Activated CD8-positive, alpha-beta T cell treated with anti-CD3 and anti-CD28 coated beads, Interleukin-2, amount 10 ng/mL, durations not matched to agents 7 days and 5 days (primary cell): ENCODE results near the gene KIF18A. TPM values are rescaled to one million over a fixed set of nuclear protein-coding genes. Genes with fewer than 3 reads are reported as not detected.
"Not testable (repeated sequence)": the region's sequence is repeated elsewhere in the genome, so short reads cannot be mapped to it uniquely, and the experiment has no call there.

Source experiments
- ATAC-seq: fragments of 150-1000 bp; cut with Tn5 transposase; one replicate; pipeline ENCODE4 v1.10.0; 2021; ENCODE audit warnings: moderate library complexity
- CTCF ChIA-PET: fragments of 350-600 bp; sonication (Branson Sonifier 250); formaldehyde crosslinking; loops from one replicate; lab custom pipeline; 2021; ENCODE audit warnings: antibody characterized with exemption; lab: Charles Lee
- POLR2A ChIA-PET: fragments of 350-600 bp; sonication (Branson Sonifier 250); formaldehyde crosslinking; loops from one replicate; lab custom pipeline; 2021; ENCODE audit warnings: antibody characterized with exemption; lab: Charles Lee
- DNase-seq: peaks from one replicate; pipeline ENCODE4 v3.0.0-alpha.2; 2020
- H3K27ac Mint-ChIP-seq: one replicate; pipeline ENCODE4 v1.8.0; 2021; ENCODE audit warnings: mild to moderate bottlenecking, mixed read lengths
- H3K27me3 Mint-ChIP-seq: one replicate; pipeline ENCODE4 v1.8.0; 2021; ENCODE audit warnings: low read depth, mixed read lengths
- H3K36me3 Mint-ChIP-seq: one replicate; pipeline ENCODE4 v1.8.0; 2021; ENCODE audit warnings: low read depth, mixed read lengths
- H3K4me1 Mint-ChIP-seq: one replicate; pipeline ENCODE4 v1.8.0; 2021; ENCODE audit warnings: low read depth, mixed read lengths
- H3K4me3 Mint-ChIP-seq: one replicate; pipeline ENCODE4 v1.8.0; 2021; ENCODE audit warnings: mild to moderate bottlenecking, mixed read lengths
- H3K9me3 Mint-ChIP-seq: one replicate; pipeline ENCODE4 v1.8.0; 2022; ENCODE audit warnings: mixed read lengths; ENCODE audit not compliant: insufficient read depth
- total RNA-seq, 2 experiments: library from RNA; stranded (reverse); gene quantifications; one replicate each; pipeline ENCODE4 v1.2.3, GENCODE V29; 2021

KIF18A gene
- 10 to 100 TPM; 31.8 to 35.4 TPM for total RNA-seq

DNA sequence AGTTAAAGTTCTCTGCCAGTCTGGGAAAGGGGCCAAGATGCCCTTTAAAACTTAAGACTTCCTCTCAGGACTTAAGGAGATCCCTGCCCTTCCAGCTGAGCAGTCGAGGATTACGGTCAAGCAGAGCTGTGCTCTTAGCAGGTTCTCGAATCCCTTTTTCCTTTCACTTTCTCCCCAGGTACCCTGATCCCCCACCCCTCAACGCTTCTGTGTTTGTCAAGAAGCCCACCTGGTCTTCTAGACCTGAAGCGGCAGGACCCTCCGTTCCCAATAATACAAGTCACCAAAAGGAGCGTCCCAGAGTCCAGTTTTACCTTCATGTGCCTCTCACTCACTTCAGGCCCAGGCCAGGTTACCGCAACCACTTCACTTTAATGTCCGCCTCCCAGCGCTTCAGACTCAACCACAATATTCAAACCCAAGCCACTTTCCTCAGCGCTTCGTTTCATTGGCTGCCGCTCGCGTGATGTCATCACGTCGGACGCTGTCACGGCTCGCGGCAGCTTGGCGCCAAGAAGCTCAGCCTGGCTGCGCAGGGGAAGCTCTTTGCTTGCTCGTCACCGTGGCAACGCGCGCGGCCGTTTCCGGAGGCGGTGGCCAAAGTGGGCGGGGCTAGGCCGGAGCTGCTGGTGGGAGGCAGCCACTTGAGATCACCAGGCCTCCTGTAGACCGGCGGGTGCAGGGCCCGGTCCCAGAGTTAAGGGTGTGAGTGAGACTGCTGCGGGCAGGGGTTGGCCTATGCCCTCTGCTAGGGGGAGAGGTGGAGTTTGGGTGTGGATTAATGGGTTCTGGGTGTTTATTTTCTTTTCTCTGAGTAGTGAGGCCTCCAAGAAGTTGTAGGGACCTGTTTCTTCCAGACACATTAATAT lies at the start of gene KIF18A, which contains the start of gene METTL15:
Gene KIF18A (minus strand): TSS at position 407 of the 869 bp plus-strand sequence. CDS start 10,209 bp downstream, outside the sequence.
Gene METTL15 (plus strand): TSS at position 639 of the 869 bp plus-strand sequence. CDS start 4,947 bp downstream, outside the sequence.
- ChIA-PET POLR2A (interaction anchor here (0.7 to 1.5 kb wide), 8 partner anchors 10 to 601 kb away, joined by 3 to 12 read pairs (median 3); partner anchors contain the start of gene LIN7C), CTCF (no interaction called here)
- H3K4me3 Mint-ChIP-seq, result peak within 1 kb of the TSS; percentile 99
- peak within 1 kb of the TSS; percentile 100 for H3K27ac Mint-ChIP-seq
- ATAC-seq (peak; percentile 88), DNase-seq (peak; percentile 99)
- H3K36me3 Mint-ChIP-seq, result peaks cover 23% of the 10 kb centered on the region
- H3K4me1 Mint-ChIP-seq, result peaks cover 60% of the 10 kb centered on the region
- H3K9me3 Mint-ChIP-seq, result no peaks in the 10 kb centered on the region
- H3K27me3 Mint-ChIP-seq, result no peaks in the 10 kb centered on the region

DNA sequence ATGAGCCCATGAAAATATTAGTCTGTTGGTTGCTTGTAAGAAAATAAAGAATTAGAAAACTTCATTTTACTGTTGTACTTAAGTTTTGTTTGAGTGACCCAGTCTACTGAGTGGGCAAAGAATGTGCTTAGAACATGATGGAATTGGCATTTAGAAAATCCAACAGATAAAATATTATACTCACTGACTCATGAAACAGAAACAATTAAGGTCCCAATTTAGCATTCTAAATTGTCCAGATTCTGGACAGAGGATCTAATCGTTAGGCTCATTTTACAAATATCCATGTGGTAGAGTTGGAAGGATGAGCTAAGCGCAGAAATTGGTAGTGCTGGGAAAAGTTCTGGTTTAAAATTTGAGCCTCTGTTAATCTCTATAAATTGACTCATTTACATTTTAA lies 45.6 kb upstream of the KIF18A start:
- no peak overlapping the region for H3K27ac Mint-ChIP-seq
- POLR2A ChIA-PET, result no interaction called here

DNA sequence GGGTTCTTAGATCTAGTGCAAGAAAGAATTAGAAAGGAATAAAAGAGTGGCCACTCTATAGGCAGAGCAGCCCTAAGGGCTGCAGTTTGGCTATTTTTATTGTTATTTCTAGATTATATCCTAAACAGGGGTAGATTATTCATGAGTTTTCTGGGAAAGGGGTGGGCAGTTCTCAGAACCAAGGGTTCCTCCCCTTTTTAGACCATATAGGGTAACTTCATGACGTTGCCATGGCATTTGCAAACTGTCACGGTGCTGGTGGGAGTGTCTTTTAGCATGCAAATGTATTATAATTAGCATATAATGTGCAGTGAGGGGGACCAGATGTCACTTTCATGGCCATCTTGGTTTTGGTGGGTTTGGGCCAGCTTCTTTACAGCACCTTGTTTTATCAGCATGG lies 44.8 kb upstream of the KIF18A start:
- POLR2A ChIA-PET, result no interaction called here
- H3K27me3 Mint-ChIP-seq, result no peaks in the 10 kb centered on the region

More for the DNA sequence above, 45.6 kb upstream of the KIF18A start:
- Mint-ChIP-seq H3K36me3 (peaks cover 25% of the 10 kb centered on the region), H3K4me1 (no peaks in the 10 kb centered on the region), H3K27me3 (no peaks in the 10 kb centered on the region), H3K4me3 (no peak overlapping the region), H3K9me3 (no peaks in the 10 kb centered on the region)
- DNase-seq (no peak), ATAC-seq (no peak)
- CTCF ChIA-PET, result no interaction called here

DNA sequence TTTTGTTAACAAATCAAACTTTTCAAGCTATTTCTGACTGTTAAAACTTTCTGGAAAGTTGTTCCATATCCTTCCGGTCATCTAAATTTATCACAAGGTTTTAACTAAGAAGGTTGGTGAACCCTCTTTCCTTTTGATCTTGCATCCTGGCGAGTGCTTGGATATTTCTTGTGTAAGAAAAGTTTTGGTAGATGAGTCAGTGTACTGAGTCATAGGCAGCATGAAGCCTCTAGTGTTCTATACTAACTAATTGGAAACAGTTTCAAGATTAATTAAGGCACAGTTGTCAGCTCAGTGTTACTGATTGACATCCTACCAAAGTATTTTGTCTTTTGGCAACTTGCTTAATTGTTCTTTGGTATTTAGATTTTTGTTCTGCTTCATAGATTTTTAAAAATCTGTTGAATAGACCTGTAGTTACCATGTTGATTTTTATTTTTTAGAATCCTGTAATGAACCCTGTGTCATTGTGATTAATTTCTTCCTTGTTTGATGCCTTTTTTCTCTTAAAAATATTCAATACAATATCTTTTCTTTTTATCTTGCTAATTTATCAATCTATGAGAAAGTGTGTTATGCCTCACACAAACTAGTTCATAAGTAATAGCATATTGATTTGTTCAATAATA lies 38.3 kb upstream of the KIF18A start:
- DNase-seq (no peak), ATAC-seq (no peak)
- POLR2A ChIA-PET, result no interaction called here
- peaks cover under 1% of the 10 kb centered on the region for H3K9me3 Mint-ChIP-seq
- H3K27me3 Mint-ChIP-seq, result no peaks in the 10 kb centered on the region
- CTCF ChIA-PET, result no interaction called here
- H3K4me3 Mint-ChIP-seq, result no peak overlapping the region
- H3K4me1 Mint-ChIP-seq, result no peaks in the 10 kb centered on the region
- H3K27ac Mint-ChIP-seq, result no peak overlapping the region
- H3K36me3 Mint-ChIP-seq, result peaks cover 4% of the 10 kb centered on the region

More for the DNA sequence above, 44.8 kb upstream of the KIF18A start:
- H3K4me3 Mint-ChIP-seq, result no peak overlapping the region
- peaks cover 18% of the 10 kb centered on the region for H3K36me3 Mint-ChIP-seq
- DNase-seq (no peak), ATAC-seq (no peak)
- no peaks in the 10 kb centered on the region for H3K4me1 Mint-ChIP-seq
- H3K9me3 Mint-ChIP-seq, result no peaks in the 10 kb centered on the region
- CTCF ChIA-PET, result no interaction called here
- H3K27ac Mint-ChIP-seq, result no peak overlapping the region

DNA sequence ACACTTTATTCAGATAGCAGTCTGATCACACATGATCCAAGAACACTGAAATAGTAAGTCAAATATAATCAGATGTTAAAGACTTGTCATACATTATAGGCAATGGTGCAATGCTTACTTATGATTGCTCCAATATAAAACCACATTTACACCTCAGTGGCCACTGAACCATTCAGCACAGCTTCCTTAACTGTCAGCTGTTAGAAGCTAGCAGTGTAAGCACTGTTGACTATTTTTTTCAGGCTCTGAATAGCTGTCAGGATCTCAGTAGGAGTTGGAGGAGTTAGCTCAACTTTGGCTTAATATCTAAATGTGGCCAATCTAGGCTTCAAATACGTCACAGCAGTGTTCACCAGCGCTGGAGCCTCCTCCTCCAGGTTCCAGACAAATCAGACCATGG lies 36.9 kb upstream of the KIF18A start:
- DNase-seq, result no peak
- POLR2A ChIA-PET, result no interaction called here
- no peak for ATAC-seq
- peaks cover 8% of the 10 kb centered on the region for H3K36me3 Mint-ChIP-seq
- CTCF ChIA-PET, result no interaction called here
- peaks cover 13% of the 10 kb centered on the region for H3K9me3 Mint-ChIP-seq
- H3K4me1 Mint-ChIP-seq, result no peaks in the 10 kb centered on the region
- no peaks in the 10 kb centered on the region for H3K27me3 Mint-ChIP-seq
- H3K27ac Mint-ChIP-seq, result no peak overlapping the region
- H3K4me3 Mint-ChIP-seq, result no peak overlapping the region

DNA sequence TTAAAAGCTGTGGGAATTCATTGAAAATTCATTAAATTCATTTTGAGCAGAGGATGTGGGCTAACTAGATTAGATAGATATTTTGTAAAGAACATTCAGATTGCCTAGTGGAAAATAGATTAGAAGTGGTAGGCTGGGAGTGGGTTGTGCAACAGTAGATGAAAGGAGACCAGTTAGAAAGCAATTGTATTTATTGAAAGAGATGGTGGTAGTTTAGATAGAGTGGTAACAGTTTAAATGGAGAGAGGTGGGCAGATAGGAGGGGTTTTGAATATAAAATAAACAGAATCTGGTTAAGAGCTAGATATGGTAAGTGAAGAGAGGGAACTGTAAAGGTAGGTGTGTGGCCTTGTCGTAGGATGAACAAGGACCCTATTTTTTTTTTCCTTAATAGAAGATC lies 34.8 kb upstream of the KIF18A start:
- Mint-ChIP-seq H3K27me3 (no peaks in the 10 kb centered on the region), H3K4me1 (no peaks in the 10 kb centered on the region), H3K27ac (no peak overlapping the region), H3K36me3 (peaks cover 24% of the 10 kb centered on the region), H3K4me3 (no peak overlapping the region), H3K9me3 (peaks cover 19% of the 10 kb centered on the region)
- POLR2A ChIA-PET, result no interaction called here
- DNase-seq (no peak), ATAC-seq (no peak)
- CTCF ChIA-PET, result no interaction called here

DNA sequence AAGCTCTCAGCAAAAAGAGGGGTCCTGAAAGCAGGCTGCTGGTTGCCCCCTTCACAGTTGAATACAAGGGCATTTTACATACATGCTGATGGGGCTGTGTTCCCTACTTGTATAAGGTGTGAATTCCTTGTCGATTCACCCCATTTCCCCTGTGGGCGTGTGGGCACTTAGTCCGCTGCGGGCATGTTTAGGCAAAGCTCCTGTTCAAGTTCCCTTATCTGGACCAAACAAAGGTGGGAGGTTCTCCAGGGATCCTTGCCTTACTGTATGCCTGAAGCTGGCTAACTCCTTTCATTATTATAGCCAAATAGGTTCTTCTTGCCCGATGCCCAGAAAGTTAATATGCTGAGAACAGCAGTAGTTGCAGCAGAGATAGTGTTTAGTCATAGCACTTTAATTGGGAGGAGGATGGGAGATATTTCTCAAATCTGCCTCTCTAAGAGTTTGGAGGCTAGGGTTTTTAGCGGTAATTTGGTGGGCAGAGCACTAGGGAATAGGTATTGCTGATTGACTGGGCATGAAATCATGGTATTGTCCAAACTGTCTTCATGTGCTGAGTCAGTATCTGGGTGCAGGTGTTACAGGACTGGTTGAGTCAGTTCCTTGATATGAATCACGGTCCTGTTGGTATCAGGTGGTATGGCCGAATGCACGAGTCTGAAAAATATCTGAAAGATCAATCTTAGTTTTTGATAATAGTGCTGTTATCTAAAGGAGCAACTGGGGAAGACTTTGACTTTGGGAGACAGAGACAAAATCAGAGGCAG lies 32.9 kb upstream of the KIF18A start:
- Mint-ChIP-seq H3K9me3 (peaks cover 32% of the 10 kb centered on the region), H3K4me3 (no peak overlapping the region), H3K27ac (no peak overlapping the region), H3K36me3 (peaks cover 37% of the 10 kb centered on the region), H3K4me1 (no peaks in the 10 kb centered on the region), H3K27me3 (no peaks in the 10 kb centered on the region)
- CTCF ChIA-PET, result no interaction called here
- POLR2A ChIA-PET, result no interaction called here
- no peak for ATAC-seq
- no peak for DNase-seq

DNA sequence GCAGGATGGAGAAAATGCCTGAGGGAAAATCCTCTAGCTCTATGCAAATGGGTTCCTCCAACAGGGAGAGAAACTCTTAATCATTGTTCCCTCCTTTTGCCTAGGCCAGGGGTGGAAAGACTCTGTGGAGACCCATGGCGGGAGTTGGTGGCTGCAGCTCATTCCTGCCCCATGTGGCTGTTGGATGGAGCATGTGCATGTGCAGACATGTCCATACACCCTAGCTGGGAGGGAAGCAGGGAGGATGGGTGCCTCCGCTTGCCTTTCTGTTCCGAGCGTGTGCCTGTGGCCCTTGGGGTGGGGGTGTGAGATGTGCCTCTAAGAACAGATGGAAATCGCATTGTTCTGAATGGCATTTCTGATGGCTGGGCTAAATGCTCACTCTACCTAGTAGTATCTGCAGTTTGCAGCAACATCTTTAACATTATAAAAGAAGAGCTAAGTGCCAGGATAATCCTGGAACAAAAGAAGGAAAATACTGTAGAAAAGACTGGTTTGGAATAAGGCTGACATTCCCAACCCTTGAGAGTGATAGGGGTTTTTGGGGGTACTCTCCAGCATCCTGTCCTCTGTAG lies 32.0 kb upstream of the KIF18A start:
- ChIA-PET POLR2A (no interaction called here), CTCF (no interaction called here)
- Mint-ChIP-seq H3K27ac (no peak overlapping the region), H3K4me1 (no peaks in the 10 kb centered on the region), H3K9me3 (peaks cover 38% of the 10 kb centered on the region), H3K4me3 (no peak overlapping the region), H3K27me3 (no peaks in the 10 kb centered on the region), H3K36me3 (peaks cover 43% of the 10 kb centered on the region)
- DNase-seq (no peak), ATAC-seq (no peak)

DNA sequence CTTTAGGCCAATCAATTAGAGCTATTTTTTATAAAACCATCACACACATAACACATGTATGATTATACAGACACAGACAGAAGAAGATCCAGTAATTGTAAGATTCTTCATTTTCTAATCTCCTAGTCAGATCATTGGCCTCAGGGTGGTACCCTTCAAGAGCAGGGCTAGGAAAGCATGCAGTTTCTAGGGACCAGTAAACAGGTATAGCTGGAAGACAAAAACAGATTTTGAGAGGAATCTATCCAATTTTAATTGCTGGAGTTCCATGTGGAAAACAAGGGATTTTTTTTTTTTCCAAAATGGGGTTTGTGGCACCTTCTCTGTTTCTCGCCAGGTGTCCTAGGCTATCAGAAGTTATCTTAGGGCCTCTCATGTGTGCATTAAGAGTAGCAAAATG lies 29.9 kb upstream of the KIF18A start:
- H3K27ac Mint-ChIP-seq, result no peak overlapping the region
- H3K4me3 Mint-ChIP-seq, result no peak overlapping the region
- H3K36me3 Mint-ChIP-seq, result peaks cover 56% of the 10 kb centered on the region
- ChIA-PET POLR2A (no interaction called here), CTCF (no interaction called here)
- peaks cover 38% of the 10 kb centered on the region for H3K9me3 Mint-ChIP-seq
- no peaks in the 10 kb centered on the region for H3K4me1 Mint-ChIP-seq
- ATAC-seq, result no peak
- H3K27me3 Mint-ChIP-seq, result no peaks in the 10 kb centered on the region
- no peak for DNase-seq

DNA sequence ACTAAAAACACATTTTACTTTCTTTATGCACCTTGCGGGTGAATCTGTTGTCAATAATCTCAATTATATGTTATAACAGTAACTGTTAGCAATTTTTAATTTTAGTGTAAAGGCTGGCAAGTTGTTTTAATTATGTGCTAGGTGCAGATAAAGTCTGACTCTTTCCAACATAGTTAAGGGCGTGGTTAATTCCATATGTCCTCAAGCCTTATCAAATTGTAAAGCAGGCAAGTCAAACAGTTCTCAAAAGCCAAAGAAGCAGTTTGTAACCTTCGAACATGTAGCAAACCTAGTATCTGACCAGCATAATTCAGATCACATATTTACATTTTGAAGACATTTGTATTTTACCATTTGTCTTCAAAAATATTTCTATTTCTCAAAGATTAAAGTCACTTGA lies 29.4 kb upstream of the KIF18A start:
- H3K27me3 Mint-ChIP-seq, result no peaks in the 10 kb centered on the region
- H3K9me3 Mint-ChIP-seq, result peaks cover 38% of the 10 kb centered on the region
- no peak overlapping the region for H3K4me3 Mint-ChIP-seq
- DNase-seq (no peak), ATAC-seq (no peak)
- H3K27ac Mint-ChIP-seq, result no peak overlapping the region
- POLR2A ChIA-PET, result no interaction called here
- no peaks in the 10 kb centered on the region for H3K4me1 Mint-ChIP-seq
- CTCF ChIA-PET, result no interaction called here
- H3K36me3 Mint-ChIP-seq, result peaks cover 56% of the 10 kb centered on the region

DNA sequence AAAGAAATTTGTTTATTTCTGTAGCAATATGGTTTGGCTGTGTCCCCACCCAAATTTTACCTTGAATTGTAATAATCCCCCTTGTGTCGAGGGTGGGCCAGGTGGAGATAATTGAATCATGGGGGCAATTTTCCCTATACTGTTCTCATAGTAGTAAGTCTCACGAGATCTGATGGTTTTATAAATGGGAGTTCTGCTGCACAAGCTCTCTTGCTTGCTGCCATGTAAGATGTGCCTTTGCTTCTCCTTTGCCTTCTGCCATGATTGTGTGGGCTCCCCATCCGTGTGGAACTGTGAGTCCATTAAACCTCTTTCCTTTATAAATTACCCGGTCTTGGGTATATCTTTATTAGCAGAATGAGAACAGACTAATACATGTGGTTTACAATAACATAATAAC lies 28.2 kb upstream of the KIF18A start:
- peaks cover 57% of the 10 kb centered on the region for H3K36me3 Mint-ChIP-seq
- H3K27ac Mint-ChIP-seq, H3K4me1 Mint-ChIP-seq, CTCF ChIA-PET, DNase-seq, H3K27me3 Mint-ChIP-seq, ATAC-seq, POLR2A ChIA-PET, H3K4me3 Mint-ChIP-seq: not testable (repeated sequence)
- peaks cover 37% of the 10 kb centered on the region for H3K9me3 Mint-ChIP-seq
